Memory B cell (primary cell): Measurements from ENCODE around the gene DHRS1.

Experiments
- ATAC-seq: fragments of 150-1000 bp; cut with Tn5 transposase; 2 replicates; pipeline ENCODE4 v1.10.0; 2021; ENCODE audit warnings: low read depth, mild to moderate bottlenecking, moderate library complexity
- DNase-seq, 2 donors: peaks; one replicate each; pipeline ENCODE4 v3.0.0; 2022; ENCODE audit warnings: low spot score in 2 of 2
- H3K27ac Mint-ChIP-seq: one replicate; pipeline ENCODE4 v1.8.0; 2022; ENCODE audit warnings: mild to moderate bottlenecking, moderate library complexity, mixed read lengths
- H3K27me3 Mint-ChIP-seq: one replicate; pipeline ENCODE4 v1.8.0; 2022; ENCODE audit warnings: mixed read lengths
- H3K36me3 Mint-ChIP-seq: one replicate; pipeline ENCODE4 v1.8.0; 2022; ENCODE audit warnings: mild to moderate bottlenecking, mixed read lengths
- H3K4me1 Mint-ChIP-seq: one replicate; pipeline ENCODE4 v1.8.0; 2022; ENCODE audit warnings: mixed read lengths
- H3K4me3 Mint-ChIP-seq: one replicate; pipeline ENCODE4 v1.8.0; 2022; ENCODE audit warnings: mild to moderate bottlenecking, moderate library complexity, mixed read lengths
- H3K9me3 Mint-ChIP-seq: one replicate; pipeline ENCODE4 v1.8.0; 2022; ENCODE audit warnings: mixed read lengths

Gene DHRS1

DNA sequence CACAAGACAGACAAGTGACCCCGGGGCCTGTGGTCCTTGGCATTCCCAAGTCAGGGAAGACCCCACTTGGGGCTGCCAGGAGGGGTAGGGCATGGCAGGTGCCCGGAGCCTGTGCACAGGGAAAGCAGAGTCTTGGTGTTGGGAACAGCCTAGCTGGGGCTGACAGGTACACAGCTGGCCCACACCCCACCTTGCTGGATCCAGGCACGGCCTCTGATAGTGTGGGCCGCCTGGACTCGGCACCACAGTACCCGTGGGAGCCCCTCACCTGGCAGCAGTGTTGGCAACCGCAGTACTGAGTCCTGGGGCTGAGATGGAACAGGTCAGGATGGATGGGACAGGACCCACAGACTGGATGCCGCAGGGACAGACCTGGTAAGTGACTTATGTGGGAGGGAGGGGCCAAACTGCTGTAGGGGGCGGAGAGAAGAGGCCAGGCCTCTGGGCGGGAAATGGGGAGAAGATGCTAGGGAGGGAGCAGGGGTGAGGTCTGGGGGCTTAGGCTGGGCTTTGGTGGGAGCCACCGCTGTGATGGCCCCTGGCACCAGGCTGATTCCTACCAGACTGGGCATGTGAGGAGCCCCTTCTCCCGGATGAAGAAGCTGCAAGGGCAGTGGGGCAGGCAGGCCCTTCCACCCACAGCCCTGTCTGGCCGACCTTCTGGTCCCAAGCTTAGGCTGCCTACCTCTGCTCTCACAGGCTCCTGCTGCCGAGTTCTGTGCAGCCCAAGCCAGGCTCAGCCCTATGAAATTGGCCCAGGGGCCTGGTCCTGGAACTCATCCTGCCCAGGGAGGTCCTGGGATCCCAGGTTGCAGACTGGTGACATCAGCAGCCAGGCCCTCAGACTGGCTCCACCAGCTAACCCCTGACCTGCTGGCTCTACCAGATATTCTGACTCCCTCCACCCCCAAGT lies 36.5 kb downstream of the DHRS1 start, which contains the start of gene TGM1:
Gene TGM1 (minus strand): TSS at position 357 of the 913 bp plus-strand sequence. CDS start 825 bp downstream, outside the sequence.
- DNase-seq (no peak), ATAC-seq (no peak)
- no peak within 1 kb of the TSS for H3K27ac Mint-ChIP-seq
- H3K27me3 Mint-ChIP-seq: no peaks in the 10 kb centered on the region
- peaks cover 13% of the 10 kb centered on the region for H3K36me3 Mint-ChIP-seq
- H3K4me1 Mint-ChIP-seq: peaks cover 6% of the 10 kb centered on the region
- no peak within 1 kb of the TSS for H3K4me3 Mint-ChIP-seq
- H3K9me3 Mint-ChIP-seq: no peaks in the 10 kb centered on the region

DNA sequence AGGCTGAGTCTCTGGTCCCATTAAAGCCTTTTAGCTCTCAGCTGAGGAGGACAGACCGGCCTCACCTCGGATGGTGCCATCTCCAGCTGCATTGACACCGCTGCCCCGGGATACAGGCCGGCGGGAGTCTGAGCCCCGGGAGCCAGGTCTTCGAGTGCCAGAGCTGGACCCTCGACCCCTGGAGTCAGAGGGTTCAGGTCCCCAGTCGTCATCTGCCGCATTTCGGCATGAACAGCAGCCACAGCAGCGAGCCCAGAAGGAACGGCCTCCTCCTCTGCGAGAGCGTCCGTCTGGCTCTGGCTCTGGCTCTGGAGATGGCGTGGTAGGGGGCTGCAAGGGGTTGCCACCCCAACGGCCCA lies 37.6 kb downstream of the DHRS1 start:
- no peak overlapping the region for H3K27ac Mint-ChIP-seq
- peaks cover 11% of the 10 kb centered on the region for H3K36me3 Mint-ChIP-seq
- H3K9me3 Mint-ChIP-seq: no peaks in the 10 kb centered on the region
- H3K4me3 Mint-ChIP-seq: no peak overlapping the region
- DNase-seq (no peak), ATAC-seq (no peak)
- H3K27me3 Mint-ChIP-seq: no peaks in the 10 kb centered on the region
- H3K4me1 Mint-ChIP-seq: peaks cover under 1% of the 10 kb centered on the region

DNA sequence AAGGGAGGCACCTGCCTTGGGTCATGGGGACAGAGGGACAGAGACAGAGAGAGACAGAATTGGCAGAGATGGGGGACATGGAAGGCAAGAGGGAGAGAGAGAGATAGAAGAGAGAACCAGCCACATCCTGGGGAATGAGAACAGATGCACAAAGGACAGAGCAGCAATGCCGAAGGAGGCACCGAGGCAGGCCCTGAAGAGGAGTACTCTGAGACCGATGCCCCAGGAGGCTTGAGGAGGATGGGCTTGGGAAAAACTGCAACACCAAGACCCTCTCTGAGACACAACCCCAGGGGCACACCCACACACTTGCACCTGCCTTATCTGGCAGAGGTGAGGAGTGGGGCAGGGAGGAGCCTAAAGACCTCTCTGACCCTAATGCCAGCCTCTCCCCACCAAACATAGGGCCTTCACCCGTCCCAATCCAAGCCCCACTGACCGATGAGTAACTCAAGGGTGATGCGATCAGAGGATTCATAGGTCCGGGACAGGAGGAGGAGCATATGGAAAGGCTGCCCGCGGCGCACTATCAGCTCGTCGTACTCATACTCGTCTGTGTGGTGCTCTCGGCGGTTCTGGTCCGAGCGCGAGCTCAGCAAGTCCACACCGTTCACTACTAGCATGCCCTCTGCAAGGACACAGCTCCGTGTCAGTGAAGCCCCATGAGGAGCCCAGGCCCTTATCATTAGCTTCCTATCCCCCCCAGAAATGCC lies 38.2 kb downstream of the DHRS1 start:
- Mint-ChIP-seq H3K36me3 (peaks cover 6% of the 10 kb centered on the region), H3K27ac (no peak overlapping the region), H3K4me1 (no peaks in the 10 kb centered on the region), H3K4me3 (no peak overlapping the region), H3K9me3 (no peaks in the 10 kb centered on the region), H3K27me3 (no peaks in the 10 kb centered on the region)
- DNase-seq (no peak), ATAC-seq (no peak)

DNA sequence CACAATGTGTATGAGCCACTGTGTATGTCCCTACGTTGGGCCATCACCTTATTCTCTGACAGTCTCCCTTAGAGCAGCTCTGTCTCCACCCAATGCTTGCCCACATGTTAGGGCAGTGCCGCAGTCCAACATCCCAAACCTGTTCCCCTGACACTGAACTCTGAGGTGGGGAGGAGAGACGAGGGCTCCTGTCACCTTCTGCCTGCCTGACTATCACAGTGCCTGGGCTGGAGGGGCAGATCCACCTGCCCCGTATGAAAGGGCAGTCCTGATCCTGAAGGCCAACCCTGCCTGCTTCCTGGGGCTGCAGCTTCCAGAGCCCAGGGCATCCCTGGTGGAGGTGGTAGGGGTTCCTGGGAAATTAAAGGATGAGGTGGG lies 38.8 kb downstream of the DHRS1 start:
- H3K36me3 Mint-ChIP-seq: peaks cover 3% of the 10 kb centered on the region
- H3K27ac Mint-ChIP-seq: no peak overlapping the region

DNA sequence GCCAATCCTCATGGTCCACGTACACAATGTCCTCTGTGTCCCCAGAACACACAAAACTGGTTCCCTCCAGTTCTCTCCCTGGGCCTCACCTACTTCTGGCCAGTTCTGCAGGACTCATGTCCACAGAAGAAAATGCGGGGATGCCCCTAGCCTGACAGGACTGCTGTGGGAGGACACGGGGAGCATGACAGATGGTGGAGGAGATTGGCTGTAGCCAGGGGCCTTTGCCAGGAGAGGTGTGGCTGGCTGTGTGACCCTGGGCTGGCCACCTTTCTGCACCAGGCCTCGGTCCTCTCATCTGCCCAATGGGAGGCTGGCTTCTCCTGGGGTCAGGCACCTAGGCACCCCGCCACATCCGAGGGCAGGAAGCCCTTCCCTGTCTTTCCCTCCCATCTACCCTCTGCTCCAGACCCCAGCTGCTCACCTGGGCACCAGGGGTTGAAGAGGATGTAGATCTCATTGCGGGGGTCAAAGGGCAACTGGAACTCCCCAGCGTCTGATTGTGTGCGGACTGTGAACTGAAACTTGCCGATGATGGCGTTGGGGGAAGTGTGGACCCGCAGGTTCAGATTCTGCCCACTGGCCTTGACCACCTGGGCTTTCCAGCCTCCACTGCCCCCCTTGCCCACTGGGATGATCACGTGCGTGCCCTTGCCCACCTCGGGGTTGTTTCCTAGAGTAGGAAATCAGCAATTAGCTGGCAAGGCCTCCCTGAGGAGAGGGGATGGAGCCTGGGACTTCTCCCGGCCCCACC lies 39.4 kb downstream of the DHRS1 start:
- no peaks in the 10 kb centered on the region for H3K4me1 Mint-ChIP-seq
- H3K4me3 Mint-ChIP-seq: no peak overlapping the region
- no peak for DNase-seq
- no peak overlapping the region for H3K27ac Mint-ChIP-seq
- peaks cover 3% of the 10 kb centered on the region for H3K36me3 Mint-ChIP-seq
- no peak for ATAC-seq
- no peaks in the 10 kb centered on the region for H3K9me3 Mint-ChIP-seq
- H3K27me3 Mint-ChIP-seq: no peaks in the 10 kb centered on the region

More for the DNA sequence above, 38.8 kb downstream of the DHRS1 start:
- H3K27me3 Mint-ChIP-seq: no peaks in the 10 kb centered on the region
- no peak overlapping the region for H3K4me3 Mint-ChIP-seq
- H3K9me3 Mint-ChIP-seq: no peaks in the 10 kb centered on the region
- no peak for ATAC-seq
- H3K4me1 Mint-ChIP-seq: no peaks in the 10 kb centered on the region
- no peak for DNase-seq

- no peak for ATAC-seq
- H3K4me3 Mint-ChIP-seq: no peak overlapping the region
- H3K27ac Mint-ChIP-seq: no peak overlapping the region
- H3K9me3 Mint-ChIP-seq: no peaks in the 10 kb centered on the region
- no peaks in the 10 kb centered on the region for H3K4me1 Mint-ChIP-seq
- no peak for DNase-seq
- no peaks in the 10 kb centered on the region for H3K27me3 Mint-ChIP-seq
- peaks cover 6% of the 10 kb centered on the region for H3K36me3 Mint-ChIP-seq
Measured at GRCh38 chr14:24259282-24260025, 40.1 kb downstream of the DHRS1 start.

- Mint-ChIP-seq H3K27me3 (no peaks in the 10 kb centered on the region), H3K4me3 (no peak overlapping the region), H3K9me3 (no peaks in the 10 kb centered on the region), H3K36me3 (peaks cover 13% of the 10 kb centered on the region), H3K27ac (no peak overlapping the region), H3K4me1 (no peaks in the 10 kb centered on the region)
- ATAC-seq (no peak), DNase-seq (no peak)
Measured at GRCh38 chr14:24258548-24259265, 40.9 kb downstream of the DHRS1 start.

- H3K4me1 Mint-ChIP-seq: no peaks in the 10 kb centered on the region
- H3K27ac Mint-ChIP-seq: no peak overlapping the region
- ATAC-seq (no peak), DNase-seq (no peak)
- no peak overlapping the region for H3K4me3 Mint-ChIP-seq
- no peaks in the 10 kb centered on the region for H3K9me3 Mint-ChIP-seq
- peaks cover 13% of the 10 kb centered on the region for H3K36me3 Mint-ChIP-seq
- H3K27me3 Mint-ChIP-seq: no peaks in the 10 kb centered on the region
Measured at GRCh38 chr14:24258119-24258518, 41.5 kb downstream of the DHRS1 start.

GRCh38 chr14:24256960-24257359 lies 42.6 kb downstream of the DHRS1 start:
- H3K27ac Mint-ChIP-seq: no peak overlapping the region
- H3K9me3 Mint-ChIP-seq: no peaks in the 10 kb centered on the region
- H3K4me1 Mint-ChIP-seq: no peaks in the 10 kb centered on the region
- ATAC-seq (no peak), DNase-seq (no peak)
- H3K4me3 Mint-ChIP-seq: no peak overlapping the region
- peaks cover 13% of the 10 kb centered on the region for H3K36me3 Mint-ChIP-seq
- H3K27me3 Mint-ChIP-seq: no peaks in the 10 kb centered on the region

- H3K27me3 Mint-ChIP-seq: no peaks in the 10 kb centered on the region
- H3K4me1 Mint-ChIP-seq: no peaks in the 10 kb centered on the region
- H3K4me3 Mint-ChIP-seq: no peak overlapping the region
- DNase-seq: no peak
- no peak overlapping the region for H3K27ac Mint-ChIP-seq
- no peak for ATAC-seq
- no peaks in the 10 kb centered on the region for H3K9me3 Mint-ChIP-seq
- peaks cover 13% of the 10 kb centered on the region for H3K36me3 Mint-ChIP-seq
Measured at GRCh38 chr14:24255931-24256711, 43.5 kb downstream of the DHRS1 start.

DNA sequence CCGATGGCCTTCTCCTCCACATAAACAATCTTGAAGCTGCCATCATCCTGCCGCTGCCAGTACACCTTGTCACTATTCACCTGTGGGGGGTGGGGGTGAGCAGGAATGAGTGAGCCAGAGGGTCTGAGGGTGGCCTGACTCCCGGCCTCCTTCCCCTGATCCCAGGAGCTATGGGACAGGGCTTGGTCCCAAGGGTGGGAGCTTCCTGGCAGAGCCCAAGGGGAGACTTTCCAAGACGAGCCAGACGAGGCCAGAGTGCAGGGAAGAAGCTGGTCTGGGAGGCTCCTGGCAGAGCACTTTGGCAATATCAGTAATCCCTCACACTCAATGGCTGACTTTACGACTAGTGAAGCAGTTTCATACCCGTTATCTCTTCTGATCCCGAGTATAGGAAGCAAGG lies 44.1 kb downstream of the DHRS1 start:
- no peak for DNase-seq
- peaks cover 14% of the 10 kb centered on the region for H3K36me3 Mint-ChIP-seq
- H3K4me3 Mint-ChIP-seq: no peak overlapping the region
- H3K9me3 Mint-ChIP-seq: no peaks in the 10 kb centered on the region
- H3K4me1 Mint-ChIP-seq: no peaks in the 10 kb centered on the region
- ATAC-seq: no peak
- H3K27ac Mint-ChIP-seq: no peak overlapping the region
- no peaks in the 10 kb centered on the region for H3K27me3 Mint-ChIP-seq

- Mint-ChIP-seq H3K27me3 (no peaks in the 10 kb centered on the region), H3K36me3 (peaks cover 17% of the 10 kb centered on the region), H3K4me1 (no peaks in the 10 kb centered on the region)
Measured at GRCh38 chr14:24254630-24255392, 44.8 kb downstream of the DHRS1 start.

More at GRCh38 chr14:24254630-24255392, 44.8 kb downstream of the DHRS1 start:
- no peak for DNase-seq
- H3K4me3 Mint-ChIP-seq: no peak overlapping the region
- no peak for ATAC-seq
- no peak overlapping the region for H3K27ac Mint-ChIP-seq
- no peaks in the 10 kb centered on the region for H3K9me3 Mint-ChIP-seq
